ENCODE measurements around the gene EXOC8. TPM values are rescaled to one million over a fixed set of nuclear protein-coding genes. Genes with fewer than 3 reads are reported as not detected.

EXOC8 gene
- total and polyA plus RNA-seq, 2 experiments from 2014 or later, result 2.3 to 14.4 TPM

DNA sequence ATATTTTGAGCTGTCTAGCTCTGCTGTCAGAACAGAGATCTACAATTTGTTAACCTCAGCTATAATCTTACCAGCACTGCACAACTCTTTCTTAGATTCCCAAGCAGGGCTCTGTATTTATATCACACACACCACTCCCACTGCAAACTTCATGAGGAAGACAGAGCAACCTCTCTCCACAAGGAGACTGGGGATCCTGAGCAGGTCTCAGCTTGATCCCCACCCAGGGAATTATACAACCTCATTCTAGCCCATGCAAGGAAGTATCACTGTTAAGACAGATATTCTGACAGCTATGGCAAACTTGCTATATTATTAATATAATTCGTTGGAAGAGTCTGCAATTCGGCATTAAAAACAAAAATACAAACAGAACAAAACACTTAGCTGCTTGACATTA, 44.1 kb upstream of the EXOC8 start:
- TF ChIP-seq NANOG (IDR thresholded peaks at IDR 0.05; ENCODE audit: borderline replicate concordance) (no peak), STAT1 (IDR thresholded peaks at IDR 0.05; ENCODE audit: unreplicated experiment) (no peak), EZH2phosphoT487 (IDR thresholded peaks at IDR 0.05; ENCODE audit: unreplicated experiment) (no peak), EZH2 (IDR thresholded peaks at IDR 0.05; ENCODE audit: low read depth, unreplicated experiment) (no peak), ZNF331 (CRISPR knock-in tag; IDR thresholded peaks at IDR 0.05; ENCODE audit: low read depth) (no peak), ZNF114 (CRISPR knock-in tag; IDR thresholded peaks at IDR 0.05) (no peak), POLR2AphosphoS5 (IDR thresholded peaks at IDR 0.05; ENCODE audit: low read depth) (no peak)
- H3K4me1 Mint-ChIP-seq, result peaks cover 11% of the 10 kb centered on the region
- Histone ChIP-seq H3K36me3 (ENCODE audit: insufficient read depth) (no peaks in the 10 kb centered on the region), H4K20me1 (replicated peaks; ENCODE audit: insufficient read depth) (no peaks in the 10 kb centered on the region), H3K4me3 (no peak overlapping the region), H3K27ac (ENCODE audit: low read depth) (no peak overlapping the region), H3K27me3 (ENCODE audit: insufficient read depth) (no peaks in the 10 kb centered on the region), H3K4me2 (no peak overlapping the region), H3F3A (replicated peaks; ENCODE audit: low read depth) (no peaks in the 10 kb centered on the region), H3K9me2 (ENCODE audit: insufficient read depth) (no peaks in the 10 kb centered on the region), H3K79me2 (replicated peaks; ENCODE audit: insufficient read depth) (no peaks in the 10 kb centered on the region), H3K4me1 (ENCODE audit: insufficient read depth) (no peaks in the 10 kb centered on the region), H2AFZ (no peak overlapping the region)
- no peaks in the 10 kb centered on the region for H3K27me3 Mint-ChIP-seq (ENCODE audit: insufficient read depth, low read depth, poor library complexity)
- no peak for DNase-seq (ENCODE audit: low spot score)
- no peaks in the 10 kb centered on the region for H3K9me3 Mint-ChIP-seq
- H3K27ac Mint-ChIP-seq, result no peak overlapping the region
- no peak overlapping the region for H3K4me3 Mint-ChIP-seq
- H3K36me3 Mint-ChIP-seq (ENCODE audit: low read depth), result no peaks in the 10 kb centered on the region
- no peak for ATAC-seq

DNA sequence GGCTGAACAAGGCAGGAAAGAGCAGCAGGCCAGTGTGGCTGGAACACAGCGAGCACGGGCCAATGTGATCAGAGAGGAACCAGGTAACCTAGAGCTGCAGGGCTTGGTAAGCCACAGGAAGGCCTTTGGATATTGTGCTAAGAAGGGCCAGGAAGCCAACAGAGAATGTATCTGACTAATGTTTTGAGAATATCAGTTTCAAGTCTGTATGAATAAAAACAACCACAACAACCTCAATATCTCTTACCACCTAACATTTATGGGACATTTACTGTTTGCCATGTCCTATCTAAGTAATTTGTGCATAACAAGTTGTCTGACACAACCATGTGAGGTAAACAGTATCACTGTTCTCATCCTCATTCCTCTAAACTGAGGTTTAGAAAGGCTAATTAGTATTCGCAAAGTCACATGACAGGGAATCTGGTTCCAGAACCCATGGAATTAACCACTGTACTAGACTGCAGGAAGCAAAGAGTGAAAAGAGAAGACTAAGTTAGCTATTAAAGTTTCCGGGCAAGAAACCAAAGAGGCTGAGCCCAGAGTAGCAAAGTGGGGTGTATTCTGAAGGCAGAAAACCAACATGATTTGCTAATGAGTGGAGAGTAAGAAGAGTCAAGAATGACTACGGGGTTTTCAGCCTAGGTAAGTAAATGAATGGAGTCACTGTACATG, 39.4 kb upstream of the EXOC8 start:
- Histone ChIP-seq H2AFZ (no peak overlapping the region), H3K4me3 (no peak overlapping the region), H3K4me1 (ENCODE audit: insufficient read depth) (no peaks in the 10 kb centered on the region), H3K9me2 (ENCODE audit: insufficient read depth) (no peaks in the 10 kb centered on the region), H3K27me3 (ENCODE audit: insufficient read depth) (no peaks in the 10 kb centered on the region), H3K79me2 (replicated peaks; ENCODE audit: insufficient read depth) (no peaks in the 10 kb centered on the region), H4K20me1 (replicated peaks; ENCODE audit: insufficient read depth) (no peaks in the 10 kb centered on the region), H3K36me3 (ENCODE audit: insufficient read depth) (no peaks in the 10 kb centered on the region), H3F3A (replicated peaks; ENCODE audit: low read depth) (no peaks in the 10 kb centered on the region), H3K4me2 (no peak overlapping the region), H3K27ac (ENCODE audit: low read depth) (no peak overlapping the region)
- ATAC-seq, result peak; percentile 29; the same call in 2 of the 3 replicates
- no peaks in the 10 kb centered on the region for H3K36me3 Mint-ChIP-seq (ENCODE audit: low read depth)
- no peaks in the 10 kb centered on the region for H3K9me3 Mint-ChIP-seq
- DNase-seq (ENCODE audit: low spot score), result no peak
- H3K27ac Mint-ChIP-seq, result no peak overlapping the region
- no peaks in the 10 kb centered on the region for H3K27me3 Mint-ChIP-seq (ENCODE audit: insufficient read depth, low read depth, poor library complexity)
- peaks cover 13% of the 10 kb centered on the region for H3K4me1 Mint-ChIP-seq
- H3K4me3 Mint-ChIP-seq, result no peak overlapping the region
- TF ChIP-seq JUNB (IDR thresholded peaks at IDR 0.05; ENCODE audit: unreplicated experiment) (no peak), NANOG (IDR thresholded peaks at IDR 0.05; ENCODE audit: borderline replicate concordance) (no peak), STAT1 (IDR thresholded peaks at IDR 0.05; ENCODE audit: unreplicated experiment) (no peak), CREB1 (CRISPR knock-in tag; IDR thresholded peaks at IDR 0.05; ENCODE audit: low read depth) (no peak), ZNF331 (CRISPR knock-in tag; IDR thresholded peaks at IDR 0.05; ENCODE audit: low read depth) (no peak), EZH2 (IDR thresholded peaks at IDR 0.05; ENCODE audit: low read depth, unreplicated experiment) (no peak), POLR2AphosphoS5 (IDR thresholded peaks at IDR 0.05; ENCODE audit: low read depth) (no peak)
- TF ChIP-seq, protein P1, sequence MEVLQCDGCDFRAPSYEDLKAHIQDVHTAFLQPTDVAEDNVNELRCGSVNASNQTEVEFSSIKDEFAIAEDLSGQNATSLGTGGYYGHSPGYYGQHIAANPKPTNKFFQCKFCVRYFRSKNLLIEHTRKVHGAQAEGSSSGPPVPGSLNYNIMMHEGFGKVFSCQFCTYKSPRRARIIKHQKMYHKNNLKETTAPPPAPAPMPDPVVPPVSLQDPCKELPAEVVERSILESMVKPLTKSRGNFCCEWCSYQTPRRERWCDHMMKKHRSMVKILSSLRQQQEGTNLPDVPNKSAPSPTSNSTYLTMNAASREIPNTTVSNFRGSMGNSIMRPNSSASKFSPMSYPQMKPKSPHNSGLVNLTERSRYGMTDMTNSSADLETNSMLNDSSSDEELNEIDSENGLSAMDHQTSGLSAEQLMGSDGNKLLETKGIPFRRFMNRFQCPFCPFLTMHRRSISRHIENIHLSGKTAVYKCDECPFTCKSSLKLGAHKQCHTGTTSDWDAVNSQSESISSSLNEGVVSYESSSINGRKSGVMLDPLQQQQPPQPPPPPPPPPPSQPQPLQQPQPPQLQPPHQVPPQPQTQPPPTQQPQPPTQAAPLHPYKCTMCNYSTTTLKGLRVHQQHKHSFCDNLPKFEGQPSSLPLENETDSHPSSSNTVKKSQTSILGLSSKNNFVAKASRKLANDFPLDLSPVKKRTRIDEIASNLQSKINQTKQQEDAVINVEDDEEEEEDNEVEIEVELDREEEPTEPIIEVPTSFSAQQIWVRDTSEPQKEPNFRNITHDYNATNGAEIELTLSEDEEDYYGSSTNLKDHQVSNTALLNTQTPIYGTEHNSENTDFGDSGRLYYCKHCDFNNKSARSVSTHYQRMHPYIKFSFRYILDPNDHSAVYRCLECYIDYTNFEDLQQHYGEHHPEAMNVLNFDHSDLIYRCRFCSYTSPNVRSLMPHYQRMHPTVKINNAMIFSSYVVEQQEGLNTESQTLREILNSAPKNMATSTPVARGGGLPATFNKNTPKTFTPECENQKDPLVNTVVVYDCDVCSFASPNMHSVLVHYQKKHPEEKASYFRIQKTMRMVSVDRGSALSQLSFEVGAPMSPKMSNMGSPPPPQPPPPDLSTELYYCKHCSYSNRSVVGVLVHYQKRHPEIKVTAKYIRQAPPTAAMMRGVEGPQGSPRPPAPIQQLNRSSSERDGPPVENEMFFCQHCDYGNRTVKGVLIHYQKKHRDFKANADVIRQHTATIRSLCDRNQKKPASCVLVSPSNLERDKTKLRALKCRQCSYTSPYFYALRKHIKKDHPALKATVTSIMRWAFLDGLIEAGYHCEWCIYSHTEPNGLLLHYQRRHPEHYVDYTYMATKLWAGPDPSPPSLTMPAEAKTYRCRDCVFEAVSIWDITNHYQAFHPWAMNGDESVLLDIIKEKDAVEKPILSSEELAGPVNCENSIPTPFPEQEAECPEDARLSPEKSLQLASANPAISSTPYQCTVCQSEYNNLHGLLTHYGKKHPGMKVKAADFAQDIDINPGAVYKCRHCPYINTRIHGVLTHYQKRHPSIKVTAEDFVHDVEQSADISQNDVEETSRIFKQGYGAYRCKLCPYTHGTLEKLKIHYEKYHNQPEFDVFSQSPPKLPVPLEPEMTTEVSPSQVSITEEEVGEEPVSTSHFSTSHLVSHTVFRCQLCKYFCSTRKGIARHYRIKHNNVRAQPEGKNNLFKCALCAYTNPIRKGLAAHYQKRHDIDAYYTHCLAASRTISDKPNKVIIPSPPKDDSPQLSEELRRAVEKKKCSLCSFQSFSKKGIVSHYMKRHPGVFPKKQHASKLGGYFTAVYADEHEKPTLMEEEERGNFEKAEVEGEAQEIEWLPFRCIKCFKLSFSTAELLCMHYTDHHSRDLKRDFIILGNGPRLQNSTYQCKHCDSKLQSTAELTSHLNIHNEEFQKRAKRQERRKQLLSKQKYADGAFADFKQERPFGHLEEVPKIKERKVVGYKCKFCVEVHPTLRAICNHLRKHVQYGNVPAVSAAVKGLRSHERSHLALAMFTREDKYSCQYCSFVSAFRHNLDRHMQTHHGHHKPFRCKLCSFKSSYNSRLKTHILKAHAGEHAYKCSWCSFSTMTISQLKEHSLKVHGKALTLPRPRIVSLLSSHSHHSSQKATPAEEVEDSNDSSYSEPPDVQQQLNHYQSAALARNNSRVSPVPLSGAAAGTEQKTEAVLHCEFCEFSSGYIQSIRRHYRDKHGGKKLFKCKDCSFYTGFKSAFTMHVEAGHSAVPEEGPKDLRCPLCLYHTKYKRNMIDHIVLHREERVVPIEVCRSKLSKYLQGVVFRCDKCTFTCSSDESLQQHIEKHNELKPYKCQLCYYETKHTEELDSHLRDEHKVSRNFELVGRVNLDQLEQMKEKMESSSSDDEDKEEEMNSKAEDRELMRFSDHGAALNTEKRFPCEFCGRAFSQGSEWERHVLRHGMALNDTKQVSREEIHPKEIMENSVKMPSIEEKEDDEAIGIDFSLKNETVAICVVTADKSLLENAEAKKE (CRISPR knock-in tag; IDR thresholded peaks at IDR 0.05), result no peak
- TF ChIP-seq, protein P2, sequence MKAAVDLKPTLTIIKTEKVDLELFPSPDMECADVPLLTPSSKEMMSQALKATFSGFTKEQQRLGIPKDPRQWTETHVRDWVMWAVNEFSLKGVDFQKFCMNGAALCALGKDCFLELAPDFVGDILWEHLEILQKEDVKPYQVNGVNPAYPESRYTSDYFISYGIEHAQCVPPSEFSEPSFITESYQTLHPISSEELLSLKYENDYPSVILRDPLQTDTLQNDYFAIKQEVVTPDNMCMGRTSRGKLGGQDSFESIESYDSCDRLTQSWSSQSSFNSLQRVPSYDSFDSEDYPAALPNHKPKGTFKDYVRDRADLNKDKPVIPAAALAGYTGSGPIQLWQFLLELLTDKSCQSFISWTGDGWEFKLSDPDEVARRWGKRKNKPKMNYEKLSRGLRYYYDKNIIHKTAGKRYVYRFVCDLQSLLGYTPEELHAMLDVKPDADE (IDR thresholded peaks at IDR 0.05), result no peak
